HG03457 (cell line): ENCODE data around the gene KRT82.

Source experiments
- ATAC-seq: cut with Tn5 transposase; IDR thresholded peaks from one replicate; pipeline ENCODE4 v1.9.1; 2021; ENCODE audit warnings: moderate number of reproducible peaks; ENCODE audit not compliant: unreplicated experiment

Gene KRT82

GRCh38 chr12:52389313-52390207, 16.6 kb downstream of the KRT82 start:
- ATAC-seq = no peak

DNA sequence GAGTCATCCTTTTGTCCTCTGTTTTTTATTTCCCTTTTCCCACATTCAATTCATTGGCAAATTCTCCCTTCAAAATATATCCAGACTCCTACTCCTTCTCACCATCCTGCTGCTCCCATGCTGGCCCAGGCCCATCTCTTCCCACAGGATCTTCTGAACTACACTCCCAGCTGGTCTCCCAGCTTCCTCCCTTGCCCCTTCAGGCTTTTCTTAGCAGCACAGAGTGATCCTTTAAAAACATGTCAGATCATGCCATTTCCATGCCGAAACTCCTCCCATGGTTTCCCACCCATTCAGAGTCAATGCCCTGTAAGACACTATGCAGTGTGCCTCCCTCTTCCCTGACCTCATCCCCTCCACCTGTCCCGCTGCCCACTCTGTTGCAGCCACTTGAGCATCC, 18.3 kb downstream of the KRT82 start:
- no peak for ATAC-seq

GRCh38 chr12:52385226-52385702, 20.9 kb downstream of the KRT82 start, which contains the start of gene KRT84:
TSS of gene KRT84 (minus strand) at chr12:52385652. CDS start at chr12:52385585, 67 bp downstream.
- ATAC-seq = no peak

DNA sequence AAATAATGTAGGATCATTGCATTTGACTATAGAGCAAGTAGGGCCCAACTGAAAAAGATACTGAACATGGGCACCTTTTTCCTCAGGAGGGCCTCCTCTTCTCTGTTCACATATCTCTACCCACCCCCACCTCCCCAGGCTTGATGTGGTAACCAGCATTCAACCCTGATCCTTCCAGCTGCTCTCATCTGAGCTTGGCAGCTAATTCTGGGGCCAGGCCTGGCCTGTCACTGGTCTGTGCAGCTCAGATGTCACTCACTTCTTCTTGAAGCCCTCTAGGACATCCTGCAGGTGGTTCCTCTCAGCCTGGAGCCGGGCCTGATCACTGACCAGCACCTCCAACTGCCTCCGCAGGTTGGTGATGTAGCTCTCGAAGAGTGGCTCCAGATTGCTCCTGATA, 22.8 kb downstream of the KRT82 start:
- ATAC-seq = no peak

GRCh38 chr12:52382854-52383253, 23.3 kb downstream of the KRT82 start:
- no peak for ATAC-seq

GRCh38 chr12:52381206-52381605, 24.9 kb downstream of the KRT82 start:
- ATAC-seq = no peak

- no peak for ATAC-seq
Measured at GRCh38 chr12:52380271-52380694, 25.9 kb downstream of the KRT82 start.

- ATAC-seq = no peak
Measured at GRCh38 chr12:52379536-52379935, 26.6 kb downstream of the KRT82 start.

GRCh38 chr12:52378091-52378490, 28.0 kb downstream of the KRT82 start:
- ATAC-seq = no peak

DNA sequence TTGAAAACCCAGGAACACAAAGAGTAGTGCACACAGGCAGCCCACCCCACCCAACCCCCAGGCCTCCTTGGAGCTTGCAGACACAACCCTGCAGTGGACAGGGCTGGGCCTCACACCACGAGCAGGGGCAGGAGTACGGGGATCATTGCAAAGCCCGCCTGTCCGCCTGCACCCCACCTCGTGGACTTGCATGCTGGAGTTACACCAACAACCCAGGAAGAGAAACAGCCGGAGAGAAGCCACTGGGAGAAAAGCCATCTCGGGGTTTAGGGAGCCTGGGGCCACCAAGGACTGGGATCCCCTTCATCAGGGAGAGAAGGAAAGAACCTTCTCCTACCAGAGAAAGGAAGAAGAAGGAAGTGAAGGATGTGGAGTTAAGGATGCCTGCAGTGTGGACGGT, 28.9 kb downstream of the KRT82 start:
- ATAC-seq = no peak

DNA sequence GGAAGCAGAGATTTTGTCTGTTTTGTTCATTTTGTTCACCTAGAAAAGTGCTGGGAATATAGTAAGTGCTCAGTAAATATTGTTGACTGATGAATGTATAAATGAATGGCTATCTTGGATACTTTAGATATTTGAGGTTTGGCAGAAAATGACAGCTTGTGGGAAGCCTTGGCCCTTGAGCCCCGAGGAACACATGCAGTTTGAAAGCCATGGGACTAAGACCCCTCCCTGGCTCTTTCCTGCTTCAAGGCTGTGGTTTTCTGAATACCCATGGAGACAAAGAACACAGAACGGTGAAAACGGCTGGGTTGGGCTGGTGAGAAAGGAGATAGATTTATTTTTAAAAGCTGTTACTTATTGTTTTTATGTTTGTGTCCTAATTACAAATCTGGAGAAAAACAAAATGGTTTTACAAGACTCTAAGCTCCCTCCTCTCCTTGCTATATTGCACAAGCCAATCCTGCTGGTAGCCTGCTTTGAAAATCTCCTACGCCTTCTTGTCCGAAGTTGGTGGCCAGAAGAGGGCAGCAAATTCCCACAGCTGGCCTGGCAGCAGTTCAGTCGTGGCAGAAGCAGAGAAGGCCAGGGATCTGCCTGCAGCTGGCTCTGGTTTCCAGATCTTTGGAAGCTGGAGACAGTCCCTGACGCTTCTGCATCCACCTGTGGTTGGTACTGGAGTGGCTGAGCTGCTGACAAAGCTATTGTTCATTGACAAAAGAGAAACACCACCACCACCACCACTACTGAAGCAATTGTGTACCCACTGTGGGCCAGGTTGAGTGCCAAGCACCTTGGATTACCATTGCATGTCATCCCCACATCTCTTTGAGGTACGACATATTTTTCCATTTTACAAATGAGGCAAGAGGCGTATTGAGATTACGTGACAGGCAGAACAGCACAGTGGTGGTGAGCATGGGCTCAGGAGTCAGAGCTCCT, 33.6 kb downstream of the KRT82 start:
- no peak for ATAC-seq

- ATAC-seq = no peak
Measured at GRCh38 chr12:52371716-52372115, 34.4 kb downstream of the KRT82 start.

GRCh38 chr12:52370926-52371608, 35.1 kb downstream of the KRT82 start:
- ATAC-seq = no peak

DNA sequence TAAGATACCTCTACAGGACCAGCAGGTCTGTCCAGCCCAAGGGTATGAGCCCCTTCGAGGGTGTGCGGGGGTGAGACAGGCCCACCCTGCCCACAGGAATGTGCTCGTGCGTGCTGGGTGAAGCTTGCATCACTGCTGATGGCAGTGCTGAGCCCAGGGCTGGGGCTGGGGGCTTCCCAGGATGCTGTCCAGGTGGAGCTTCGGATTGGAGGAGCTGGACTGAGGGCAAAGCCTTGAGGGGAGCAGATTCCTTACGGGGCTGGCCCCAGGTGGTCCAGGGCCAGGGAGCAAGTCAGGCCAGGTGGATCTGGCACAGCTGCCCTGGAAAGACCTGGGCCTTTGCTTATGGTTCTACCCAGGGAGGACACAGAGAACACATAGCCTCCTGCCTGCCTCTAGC, 36.3 kb downstream of the KRT82 start:
- ATAC-seq = no peak

DNA sequence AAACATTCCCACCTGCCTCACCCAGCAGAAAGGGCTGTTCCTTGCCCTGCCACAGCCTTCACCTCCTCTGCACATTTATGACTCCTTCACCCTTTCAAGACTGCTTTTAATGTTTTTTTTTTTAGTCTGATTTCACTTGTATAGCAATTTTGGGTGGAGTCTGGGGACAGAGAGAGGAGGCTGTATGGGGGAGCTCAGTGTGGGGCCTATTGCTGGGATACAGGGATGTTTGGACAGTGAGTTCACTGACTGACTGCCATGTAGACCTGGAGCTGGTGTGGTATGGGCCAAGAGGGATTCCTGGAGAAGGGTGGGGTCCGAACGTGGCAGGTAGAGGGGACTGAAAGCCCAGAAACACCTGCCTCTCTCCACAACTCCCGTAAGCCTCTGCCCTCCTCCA, 36.9 kb downstream of the KRT82 start:
- ATAC-seq = no peak

GRCh38 chr12:52368508-52368907, 37.6 kb downstream of the KRT82 start:
- ATAC-seq = no peak

- no peak for ATAC-seq
Measured at GRCh38 chr12:52367876-52368275, 38.3 kb downstream of the KRT82 start.

- no peak for ATAC-seq
Measured at GRCh38 chr12:52366738-52367485, 39.2 kb downstream of the KRT82 start, which contains the start of gene KRT85. TSS of gene KRT85 (minus strand) at chr12:52367481. CDS start at chr12:52367405, 76 bp downstream.

DNA sequence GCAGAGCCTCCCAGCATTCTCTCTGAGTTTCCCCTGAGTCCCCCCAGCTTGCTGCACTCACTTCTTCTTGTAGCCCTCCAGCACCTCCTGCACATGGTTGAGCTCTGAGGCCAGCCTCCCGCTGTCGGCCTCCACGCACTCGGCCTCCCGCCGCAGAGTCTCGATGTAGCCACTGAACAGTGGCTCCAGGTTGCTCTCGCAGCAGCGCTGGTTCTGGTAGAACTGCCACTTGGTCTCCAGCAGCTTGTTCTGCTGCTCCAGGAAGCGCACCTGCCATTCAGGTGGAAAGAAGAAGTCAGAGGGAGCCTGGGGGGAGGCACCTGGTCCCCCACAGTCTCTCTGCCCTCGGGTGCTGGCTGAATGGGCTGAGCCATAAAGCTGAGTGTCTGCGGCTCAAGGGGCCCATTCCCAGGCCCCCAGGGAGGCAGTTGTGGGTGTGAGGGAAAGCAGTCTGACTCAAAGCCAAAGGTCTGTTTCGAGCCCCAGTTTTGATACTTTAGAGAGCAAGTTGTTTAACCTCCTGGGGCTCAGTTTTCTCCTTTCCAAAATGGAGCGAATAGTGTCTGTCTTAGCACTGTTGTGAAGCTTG, 41.1 kb downstream of the KRT82 start:
- no peak for ATAC-seq

- ATAC-seq = no peak
Measured at GRCh38 chr12:52364061-52364460, 42.1 kb downstream of the KRT82 start.
